HCEC 1CT (cell line): ENCODE measurements around the gene FBXL7.

Experiments
- DNase-seq: peaks from one replicate; pipeline ENCODE4 v3.0.0-alpha.2; 2017

The FBXL7 gene

DNA sequence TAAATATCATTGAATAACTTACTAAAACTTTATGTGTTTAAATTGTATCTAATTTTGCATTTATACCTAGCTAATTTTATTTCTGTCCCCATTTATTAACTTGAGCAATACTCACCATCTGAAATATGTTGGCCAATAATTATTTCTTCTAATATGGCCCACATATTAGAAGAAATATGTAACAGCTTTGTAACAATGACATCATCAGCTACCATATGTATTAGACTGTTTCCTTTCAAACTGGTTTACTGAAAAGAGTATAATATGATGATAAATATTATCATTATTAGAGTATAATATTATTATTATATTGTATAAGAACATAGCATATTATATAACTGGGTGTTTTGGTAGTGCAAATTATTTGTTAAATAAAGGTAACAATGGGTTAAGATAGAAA is 220.5 kb downstream of the FBXL7 start:
- DNase-seq = peak; percentile 16

GRCh38 chr5:15722305-15722704 is 222.3 kb downstream of the FBXL7 start:
- DNase-seq = no peak

DNA sequence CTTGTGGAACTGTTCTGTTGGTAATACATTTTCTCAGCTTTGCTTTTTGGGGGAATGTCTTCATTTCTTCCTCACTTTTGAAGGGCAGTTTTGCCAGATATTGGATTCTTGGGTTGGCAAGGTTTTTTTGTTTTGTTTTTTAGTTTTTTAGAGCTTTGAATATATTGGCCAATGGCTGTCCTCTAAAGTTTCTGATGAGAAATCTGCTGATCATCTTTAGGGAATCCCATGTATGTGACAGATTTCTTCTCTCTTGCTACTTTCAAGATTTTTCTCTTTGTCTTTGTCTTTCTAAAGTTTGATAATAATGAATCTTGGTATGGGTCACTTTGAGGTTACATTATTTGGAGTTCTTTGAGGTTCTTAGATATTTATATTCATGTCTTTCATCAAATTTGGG is 227.4 kb downstream of the FBXL7 start:
- no peak for DNase-seq

- DNase-seq = no peak
These were observed 228.8 kb downstream of the FBXL7 start for GRCh38 chr5:15728811-15729210.

DNA sequence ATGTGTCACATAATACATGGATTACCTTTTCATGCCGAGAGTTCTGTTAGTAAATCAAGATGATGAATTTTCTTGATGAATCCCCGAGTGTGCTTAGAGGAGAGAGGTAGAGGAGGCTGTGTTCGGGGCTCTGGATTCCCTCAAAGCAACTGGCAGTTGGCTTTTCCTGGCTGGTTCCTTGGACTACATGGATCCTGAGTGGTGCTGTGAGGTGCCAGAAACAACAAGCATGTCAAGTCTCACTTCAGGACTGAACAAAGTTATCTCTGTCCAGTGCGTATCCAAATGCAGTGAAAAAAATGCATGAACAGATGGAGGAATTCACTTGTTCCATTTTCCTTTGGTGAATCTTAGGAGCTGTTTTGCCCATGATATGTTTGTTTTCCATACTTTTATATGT is 231.7 kb downstream of the FBXL7 start:
- no peak for DNase-seq

DNA sequence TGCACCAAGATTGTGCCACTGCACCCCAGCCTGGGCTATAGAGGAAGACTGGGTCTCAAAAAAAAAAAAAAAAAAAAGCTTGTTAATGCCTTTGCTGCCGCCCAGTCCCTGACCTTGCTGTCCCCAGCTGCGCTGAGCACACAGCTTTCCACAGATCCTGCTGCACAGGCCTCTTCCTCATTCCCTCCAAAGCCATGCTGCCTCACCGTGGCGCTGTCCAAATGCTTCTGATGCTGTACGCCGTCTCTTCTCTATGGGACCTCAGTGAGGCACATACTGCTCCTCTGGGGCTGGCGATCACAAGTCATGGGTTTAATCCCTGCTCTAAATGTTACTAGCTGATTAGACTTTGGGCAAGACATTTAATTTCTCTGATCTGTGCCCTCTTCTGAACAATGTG is 234.1 kb downstream of the FBXL7 start:
- DNase-seq = no peak

DNA sequence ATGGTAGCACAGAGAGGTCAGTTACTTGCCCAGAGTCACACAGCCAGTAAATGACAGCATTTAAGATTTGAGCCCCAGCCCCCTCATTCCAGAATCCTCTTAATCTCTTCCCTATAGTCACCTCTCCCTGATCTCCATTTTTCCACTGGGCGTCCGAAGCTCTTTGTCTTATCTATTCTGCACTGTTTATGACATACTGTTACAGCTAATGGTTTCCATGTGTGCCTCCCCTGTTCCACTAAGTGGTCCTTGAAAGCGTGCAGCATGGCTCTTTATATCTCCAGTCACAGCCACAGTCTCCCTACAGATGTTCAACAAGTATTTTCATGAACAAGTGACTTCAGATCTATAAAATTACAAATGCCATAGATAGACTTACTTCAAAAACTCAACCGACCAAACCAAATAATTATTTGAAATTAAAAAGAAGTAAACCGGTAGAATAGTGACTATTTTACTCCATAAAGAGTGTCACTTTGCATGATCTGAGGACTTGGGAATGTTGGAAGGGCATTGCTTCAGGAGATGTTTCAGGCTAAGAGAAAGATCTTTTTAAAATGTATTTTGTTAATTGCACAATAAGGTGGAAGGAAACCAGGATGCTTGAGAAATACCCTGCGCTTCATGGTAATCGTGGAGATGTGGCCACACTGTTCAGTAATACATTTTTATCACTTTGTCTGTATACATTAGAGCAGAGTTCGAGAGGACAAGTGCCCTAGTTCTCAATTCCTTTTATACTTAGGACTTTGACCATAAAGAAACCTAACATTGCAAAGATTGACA is 237.2 kb downstream of the FBXL7 start:
- DNase-seq = no peak

DNA sequence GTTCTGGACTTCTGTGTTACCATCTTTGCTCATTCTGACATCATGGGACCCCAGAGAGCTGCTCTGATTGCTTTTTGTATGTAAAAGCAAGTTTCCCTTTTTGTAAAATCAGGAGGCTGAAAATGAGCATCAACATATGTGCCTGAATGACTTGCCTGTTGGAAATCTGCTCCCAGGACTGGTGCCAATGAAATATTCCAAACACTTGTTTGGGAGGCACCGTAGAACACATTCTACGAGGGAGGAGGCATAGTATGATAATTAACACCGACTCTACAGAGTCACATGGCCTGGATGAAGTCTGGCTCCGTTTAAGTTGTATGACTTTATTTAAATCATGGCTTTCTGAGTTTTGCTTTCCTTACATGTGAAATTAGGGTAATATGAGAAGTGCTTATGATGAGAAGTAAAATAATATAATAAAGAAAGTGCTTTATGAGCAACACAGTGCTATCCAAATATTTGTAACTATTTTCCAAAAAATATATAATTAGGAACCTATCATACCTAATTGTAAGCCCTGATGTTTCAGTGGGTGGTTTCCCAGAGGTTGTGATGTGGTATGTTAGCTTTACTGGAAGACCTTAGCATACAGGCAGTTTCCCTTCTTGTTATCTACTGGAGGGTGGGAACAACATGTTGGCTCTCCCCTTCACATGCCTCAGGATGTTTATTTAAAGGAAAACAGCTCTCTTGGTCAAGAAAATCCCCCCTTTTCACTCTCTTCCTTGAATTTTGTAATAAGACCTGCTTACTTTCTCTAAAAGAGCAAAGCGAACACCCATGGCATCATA is 238.1 kb downstream of the FBXL7 start:
- DNase-seq = no peak

DNA sequence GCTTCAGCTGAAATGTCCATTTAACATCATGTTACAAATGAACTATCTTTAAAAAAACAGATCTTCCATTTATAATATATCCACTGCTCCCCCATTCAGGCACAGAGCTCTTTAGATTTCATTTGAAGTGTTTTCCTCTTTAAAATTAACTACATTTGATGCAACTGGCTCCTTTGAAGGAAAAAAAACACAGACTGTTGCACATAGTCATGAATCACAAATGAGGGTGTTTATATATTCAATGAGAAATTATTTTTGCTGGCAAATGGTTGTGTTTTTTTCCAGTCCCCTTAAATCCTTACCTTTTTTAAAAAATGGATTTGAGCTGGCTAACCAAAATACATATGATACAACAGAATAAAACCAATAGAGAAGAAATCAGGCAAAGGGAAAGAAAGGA is 240.4 kb downstream of the FBXL7 start:
- no peak for DNase-seq

- no peak for DNase-seq
These were observed 241.6 kb downstream of the FBXL7 start for GRCh38 chr5:15741591-15741990.

- no peak for DNase-seq
These were observed 246.9 kb downstream of the FBXL7 start for GRCh38 chr5:15746833-15747232.

GRCh38 chr5:15748266-15748665 is 248.3 kb downstream of the FBXL7 start:
- no peak for DNase-seq

DNA sequence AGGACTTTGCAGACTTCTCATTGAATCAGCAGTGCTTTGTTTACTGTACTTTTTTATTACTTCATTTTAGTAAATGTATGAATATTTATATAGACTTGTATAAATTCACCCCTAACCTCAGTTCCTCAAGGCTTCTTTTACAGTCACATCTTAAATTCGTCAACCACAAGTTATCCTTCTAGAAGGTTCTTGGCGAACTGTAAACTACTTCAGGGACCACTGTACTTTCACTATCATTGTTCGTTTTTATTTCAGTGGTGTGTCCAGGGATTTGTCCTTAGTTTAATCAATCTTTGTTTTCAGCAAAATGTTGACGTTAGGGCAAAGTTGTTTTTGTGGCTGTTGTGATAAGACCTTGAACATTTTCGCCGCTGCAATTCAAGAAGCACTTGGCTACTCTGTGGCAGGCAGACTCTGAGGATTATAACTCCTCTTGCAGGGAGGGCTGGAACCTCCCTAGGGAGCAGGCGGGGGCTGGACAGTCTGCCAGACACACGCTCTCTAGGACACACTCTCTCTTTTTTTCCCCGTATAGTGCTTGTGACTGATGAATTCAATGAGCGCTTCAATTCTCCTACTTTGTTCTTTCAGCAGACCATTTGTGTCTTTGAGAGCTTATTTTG is 252.8 kb downstream of the FBXL7 start:
- DNase-seq = peak; percentile 20

DNA sequence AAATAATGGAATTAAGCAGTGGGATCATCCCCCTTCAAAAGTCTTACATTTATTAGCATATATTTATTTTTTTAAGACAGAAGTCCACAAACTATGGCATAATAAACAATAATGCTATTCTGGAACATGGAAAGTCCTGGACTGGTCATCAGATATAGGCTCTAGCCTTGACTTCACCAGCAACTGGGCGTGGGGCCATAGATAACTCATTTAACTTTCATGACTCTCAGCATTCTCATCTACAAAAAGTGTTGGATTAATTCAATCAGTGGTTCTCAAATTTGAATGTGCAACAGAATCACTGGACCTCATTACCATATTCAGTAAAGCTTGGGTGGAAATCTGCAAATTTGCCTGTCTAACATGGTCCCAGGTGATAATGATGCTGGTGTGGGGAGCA is 253.8 kb downstream of the FBXL7 start:
- no peak for DNase-seq

DNA sequence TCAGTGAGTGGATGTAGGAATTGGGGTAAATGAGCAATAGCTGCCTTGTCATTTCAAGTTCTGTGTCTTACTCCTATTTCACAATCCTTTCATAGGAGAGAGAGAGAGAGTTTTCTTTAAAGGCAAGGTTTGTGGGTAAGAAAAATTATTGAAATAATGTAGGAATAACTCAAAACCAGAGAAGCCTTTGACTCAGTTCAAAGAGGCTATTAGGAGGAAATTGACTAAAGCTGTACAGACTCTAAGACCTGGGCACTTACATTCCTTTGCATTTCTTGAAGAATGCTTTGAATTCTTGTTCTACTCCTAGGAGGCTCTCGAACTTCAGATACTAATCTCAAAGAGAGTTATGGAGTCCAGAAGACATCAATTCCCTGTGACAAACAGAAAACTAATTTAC is 257.1 kb downstream of the FBXL7 start:
- peak; percentile 41 for DNase-seq

DNA sequence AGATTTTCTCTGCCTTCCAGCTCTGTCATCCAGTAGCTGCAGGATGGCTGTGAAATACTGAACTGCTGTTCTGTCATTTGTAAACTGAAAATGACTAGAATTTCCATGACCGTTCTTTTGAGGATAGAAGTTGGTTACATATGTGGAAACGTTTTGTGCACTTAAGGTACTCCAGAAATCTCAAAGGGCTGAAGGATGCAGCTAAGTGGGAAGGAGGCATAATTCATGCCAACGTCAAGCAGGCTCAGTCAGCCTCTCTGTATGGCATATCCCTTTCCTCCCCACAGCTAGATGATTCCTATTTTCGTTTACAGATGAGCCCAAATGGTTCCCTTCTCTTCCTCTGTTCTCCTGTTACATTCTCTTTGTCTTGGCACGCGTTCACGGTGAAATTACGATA is 257.6 kb downstream of the FBXL7 start:
- DNase-seq = no peak

DNA sequence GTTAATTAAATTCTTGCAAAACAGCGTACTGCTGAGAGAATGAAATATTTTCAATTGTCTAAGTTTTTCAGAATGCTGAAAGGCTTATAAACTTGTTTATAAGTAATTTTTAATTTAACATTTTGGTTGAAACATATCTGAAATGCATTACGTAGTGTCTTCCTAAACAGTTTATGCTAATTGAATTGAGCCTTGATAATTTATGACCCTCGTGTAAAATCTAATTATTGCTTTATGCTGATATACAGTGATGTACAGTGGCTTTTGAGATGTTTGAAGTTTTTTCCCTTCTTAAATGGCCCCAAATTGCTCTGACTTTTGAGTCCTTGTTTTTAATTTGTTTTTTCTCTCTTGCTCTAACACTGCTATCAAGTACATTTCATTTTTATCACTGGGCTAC is 262.7 kb downstream of the FBXL7 start:
- DNase-seq = no peak

- peak; percentile 36 for DNase-seq
These were observed 263.8 kb downstream of the FBXL7 start for GRCh38 chr5:15763754-15764153.

DNA sequence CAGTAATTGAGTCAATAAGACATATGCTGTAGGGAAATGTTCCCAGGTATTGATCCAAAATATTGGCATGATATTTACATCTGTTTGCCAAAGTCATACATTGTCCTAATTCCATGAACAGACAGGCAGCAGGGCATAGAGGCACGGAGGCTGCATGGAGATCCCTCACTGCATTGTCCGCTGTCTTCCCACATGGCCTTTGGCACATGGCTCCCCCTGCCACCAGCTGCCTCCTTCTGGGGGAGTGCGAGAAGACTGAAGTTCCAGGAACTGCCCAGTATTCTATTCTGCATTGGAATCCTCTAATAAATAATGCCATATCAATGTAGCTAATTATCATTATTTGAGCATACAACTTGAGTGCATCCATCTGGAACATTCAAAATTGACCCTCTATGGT is 269.0 kb downstream of the FBXL7 start:
- DNase-seq = no peak

DNA sequence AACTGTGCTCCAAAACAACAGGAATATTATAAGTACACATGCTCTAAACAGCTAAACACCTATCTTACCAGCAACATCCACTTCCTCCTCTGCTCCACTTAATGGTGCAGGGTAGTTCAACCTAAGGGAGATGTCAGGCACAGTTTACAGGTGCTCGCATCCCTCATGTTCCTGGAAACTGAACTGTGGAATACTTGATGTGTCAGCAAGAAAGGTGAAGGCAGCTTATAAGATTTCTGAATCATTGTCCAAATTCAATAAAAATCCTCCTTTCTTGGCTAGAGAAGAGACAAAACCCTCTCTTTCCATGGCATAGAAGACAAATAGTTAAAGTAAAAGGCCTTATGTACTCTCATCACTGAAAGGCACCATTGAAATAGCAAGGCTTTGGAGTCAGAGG is 272.2 kb downstream of the FBXL7 start:
- no peak for DNase-seq

- no peak for DNase-seq
These were observed 274.7 kb downstream of the FBXL7 start for GRCh38 chr5:15774632-15775031.

GRCh38 chr5:15776346-15776745 is 276.4 kb downstream of the FBXL7 start:
- no peak for DNase-seq

GRCh38 chr5:15783734-15784133 is 283.8 kb downstream of the FBXL7 start:
- no peak for DNase-seq

- DNase-seq = no peak
These were observed 285.6 kb downstream of the FBXL7 start for GRCh38 chr5:15785531-15785981.
